Measurements from ENCODE around the gene F7. TPM values are rescaled to one million over a fixed set of nuclear protein-coding genes. Genes with fewer than 3 reads are reported as not detected.
"Not testable (repeated sequence)": the region's sequence is repeated elsewhere in the genome, so short reads cannot be mapped to it uniquely, and the experiment has no call there.

The F7 gene
- total and polyA plus RNA-seq, 5 experiments from 2014 or later: 0.14 to 0.36 (median 0.16) TPM; not detected in 2

DNA sequence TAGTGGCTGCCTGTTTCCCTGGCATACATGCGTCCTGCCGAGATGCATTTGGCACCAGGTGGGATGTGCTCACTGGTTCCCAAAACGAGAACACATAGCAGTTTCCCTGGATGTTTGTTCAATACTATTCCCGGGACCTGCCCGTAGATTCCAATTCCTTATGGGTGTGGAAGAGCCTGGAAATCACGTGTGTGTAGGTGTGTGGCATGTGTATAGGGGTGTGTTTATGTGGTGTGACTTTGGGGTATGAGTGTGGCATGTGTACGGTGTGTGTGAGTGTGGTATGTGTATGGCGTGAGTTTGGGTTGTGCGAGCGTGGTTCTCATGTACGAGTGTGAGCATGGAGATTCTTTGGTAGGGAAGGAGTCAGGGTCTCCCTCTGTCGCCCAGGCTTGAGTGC lies 2.9 kb upstream of the F7 start:
- Mint-ChIP-seq H3K9me3 (no peaks in the 10 kb centered on the region), H3K4me3 (peak overlapping the region in 1 of 10 donors; percentile 8), H3K4me1 (peaks cover 0 to 3% (median 0%) of the 10 kb centered on the region in 4 donors), H3K36me3 (peaks cover 0 to 2% (median 0%) of the 10 kb centered on the region in 3 donors), H3K27ac (peak overlapping the region in 1 of 10 donors; percentile 50), H3K27me3 (peaks cover 0 to 2% (median 0%) of the 10 kb centered on the region in 5 donors)
- ATAC-seq (no peak), DNase-seq (no peak)
- POLR2A ChIA-PET: no interaction called here

- Mint-ChIP-seq H3K27ac (no peak overlapping the region), H3K36me3 (no peaks in the 10 kb centered on the region), H3K4me1 (peaks cover 0 to 3% (median 0%) of the 10 kb centered on the region in 4 donors), H3K27me3 (peaks cover 0 to 2% (median 0%) of the 10 kb centered on the region in 5 donors), H3K9me3 (no peaks in the 10 kb centered on the region), H3K4me3 (no peak overlapping the region)
- POLR2A ChIA-PET: no interaction called here
- DNase-seq: no peak
- no peak for ATAC-seq
Measured at GRCh38 chr13:113103646-113104045, 1.9 kb upstream of the F7 start.

- Mint-ChIP-seq H3K27ac (no peak overlapping the region), H3K27me3 (peaks cover 0 to 5% (median 0%) of the 10 kb centered on the region in 5 donors), H3K4me1 (peaks cover 0 to 3% (median 3%) of the 10 kb centered on the region in 4 donors), H3K4me3 (no peak overlapping the region), H3K36me3 (no peaks in the 10 kb centered on the region), H3K9me3 (no peaks in the 10 kb centered on the region)
- POLR2A ChIA-PET: no interaction called here
- DNase-seq (no peak), ATAC-seq (no peak)
Measured at GRCh38 chr13:113105921-113106452, 396 bp downstream of the F7 start.

DNA sequence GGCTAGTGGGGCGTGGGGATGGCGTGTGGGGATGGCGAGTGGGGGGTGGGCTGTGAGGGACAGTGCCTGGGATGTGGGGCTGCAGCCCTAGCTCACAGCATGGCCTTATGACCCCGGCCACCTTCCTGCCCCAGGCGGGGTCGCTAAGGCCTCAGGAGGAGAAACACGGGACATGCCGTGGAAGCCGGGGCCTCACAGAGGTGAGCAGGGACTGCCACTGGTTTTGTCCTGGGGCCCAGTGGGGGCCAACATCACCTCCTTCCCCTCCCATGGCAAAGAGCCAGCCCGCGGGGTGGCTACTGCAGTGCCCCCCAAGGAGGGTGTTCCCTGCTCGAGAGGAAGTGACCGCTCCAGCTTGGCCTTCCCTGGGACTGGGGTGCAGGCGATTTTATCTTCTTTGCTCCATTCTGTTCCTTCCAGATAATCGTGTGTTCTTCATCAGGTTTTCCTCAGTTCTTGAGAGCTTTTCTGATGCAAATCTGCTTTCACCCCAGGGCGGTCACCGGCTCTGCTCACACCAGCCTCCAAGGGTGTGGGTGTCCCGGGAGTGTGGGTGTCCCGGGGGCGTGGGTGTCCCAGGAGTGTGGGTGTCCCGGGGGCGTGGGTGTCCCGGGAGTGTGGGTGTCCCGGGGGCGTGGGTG lies 1.2 kb downstream of the F7 start:
- peaks cover 0 to 3% (median 3%) of the 10 kb centered on the region in 4 donors for H3K4me1 Mint-ChIP-seq
- peak overlapping the region in 2 of 10 donors; percentile 6 to 26 for H3K4me3 Mint-ChIP-seq
- no peak overlapping the region for H3K27ac Mint-ChIP-seq
- H3K27me3 Mint-ChIP-seq: peaks cover 0 to 5% (median 0%) of the 10 kb centered on the region in 5 donors
- H3K9me3 Mint-ChIP-seq: no peaks in the 10 kb centered on the region
- no peaks in the 10 kb centered on the region for H3K36me3 Mint-ChIP-seq
- POLR2A ChIA-PET: no interaction called here
- no peak for ATAC-seq
- no peak for DNase-seq

DNA sequence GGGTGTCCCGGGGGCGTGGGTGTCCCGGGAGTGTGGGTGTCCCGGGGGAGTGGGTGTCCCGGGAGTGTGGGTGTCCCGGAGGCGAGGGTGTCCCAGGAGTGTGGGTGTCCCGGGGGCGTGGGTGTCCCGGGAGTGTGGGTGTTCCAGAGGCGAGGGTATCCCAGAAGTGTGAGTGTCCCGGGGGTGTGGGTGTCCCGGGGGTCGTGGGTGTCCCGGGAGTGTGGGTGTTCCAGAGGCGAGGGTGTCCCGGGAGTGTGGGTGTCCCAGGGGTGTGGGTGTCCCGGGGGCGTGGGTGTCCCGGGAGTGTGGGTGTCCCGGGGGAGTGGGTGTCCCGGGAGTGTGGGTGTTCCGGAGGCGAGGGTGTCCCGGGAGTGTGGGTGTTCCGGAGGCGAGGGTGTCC lies 2.9 kb downstream of the F7 start:
- not testable (repeated sequence) for H3K9me3 Mint-ChIP-seq, H3K4me1 Mint-ChIP-seq, H3K27ac Mint-ChIP-seq

DNA sequence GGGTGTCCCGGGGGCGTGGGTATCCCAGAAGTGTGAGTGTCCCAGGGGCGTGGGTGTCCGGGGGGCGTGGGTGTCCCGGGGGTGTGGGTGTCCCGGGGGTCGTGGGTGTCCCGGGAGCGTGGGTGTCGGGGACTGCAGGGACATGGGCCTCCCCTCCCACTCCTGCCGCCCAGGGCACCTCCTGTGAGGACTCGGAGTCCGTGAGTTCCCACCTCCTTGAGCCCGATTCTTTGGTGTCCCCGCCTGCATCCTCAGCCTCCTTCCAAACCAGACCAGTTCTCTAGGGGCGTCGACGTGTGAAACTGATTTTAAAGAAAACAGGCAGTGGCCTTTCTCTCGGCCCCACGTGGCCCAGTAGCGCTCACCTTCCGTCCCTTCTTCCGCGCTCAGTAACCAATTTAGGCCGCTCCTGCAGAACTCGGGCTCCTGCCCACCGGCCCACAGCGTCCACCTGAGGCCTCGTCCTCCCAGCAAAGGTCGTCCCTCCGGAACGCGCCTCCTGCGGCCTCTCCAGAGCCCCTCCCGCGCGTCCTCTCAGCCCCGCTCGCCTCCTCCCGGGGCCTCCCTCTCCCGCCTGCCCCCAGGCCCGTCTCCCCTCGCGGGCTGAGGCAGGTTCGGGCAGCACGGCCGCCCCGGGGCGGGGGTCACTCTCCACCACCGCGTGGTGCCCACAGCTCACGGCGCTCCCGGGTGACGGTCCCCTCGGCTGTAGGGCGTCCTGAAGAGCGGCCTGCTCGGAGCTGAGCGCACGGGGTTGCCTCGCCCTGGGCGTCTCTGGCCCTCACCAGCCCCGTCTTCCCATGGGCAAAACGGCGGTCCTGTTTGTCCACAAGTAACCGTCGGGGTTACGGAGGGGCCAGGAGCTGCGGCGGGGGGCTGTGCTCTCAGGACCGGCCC lies 3.8 kb downstream of the F7 start:
- Mint-ChIP-seq H3K4me1 (peaks cover 0 to 3% (median 2%) of the 10 kb centered on the region in 4 donors), H3K9me3 (no peaks in the 10 kb centered on the region), H3K27ac (no peak overlapping the region), H3K4me3 (peak overlapping the region; percentile 32 to 80 (median 61)), H3K36me3 (no peaks in the 10 kb centered on the region), H3K27me3 (peaks cover 0 to 8% (median 0%) of the 10 kb centered on the region in 5 donors)
- POLR2A ChIA-PET: interaction anchor here (1.4 kb wide), 1 partner anchor 37 kb away, joined by 4 read pairs; no protein-coding TSS in a partner anchor
- DNase-seq: peak in 1 of 10 donors; percentile 58
- peak; percentile 13 to 17 for ATAC-seq

More for the DNA sequence above, 2.9 kb downstream of the F7 start:
- POLR2A ChIA-PET, H3K36me3 Mint-ChIP-seq, ATAC-seq, H3K27me3 Mint-ChIP-seq: not testable (repeated sequence)
- DNase-seq: peak in 1 of 10 donors; percentile 22
- peak overlapping the region in 1 of 10 donors; percentile 6 for H3K4me3 Mint-ChIP-seq

DNA sequence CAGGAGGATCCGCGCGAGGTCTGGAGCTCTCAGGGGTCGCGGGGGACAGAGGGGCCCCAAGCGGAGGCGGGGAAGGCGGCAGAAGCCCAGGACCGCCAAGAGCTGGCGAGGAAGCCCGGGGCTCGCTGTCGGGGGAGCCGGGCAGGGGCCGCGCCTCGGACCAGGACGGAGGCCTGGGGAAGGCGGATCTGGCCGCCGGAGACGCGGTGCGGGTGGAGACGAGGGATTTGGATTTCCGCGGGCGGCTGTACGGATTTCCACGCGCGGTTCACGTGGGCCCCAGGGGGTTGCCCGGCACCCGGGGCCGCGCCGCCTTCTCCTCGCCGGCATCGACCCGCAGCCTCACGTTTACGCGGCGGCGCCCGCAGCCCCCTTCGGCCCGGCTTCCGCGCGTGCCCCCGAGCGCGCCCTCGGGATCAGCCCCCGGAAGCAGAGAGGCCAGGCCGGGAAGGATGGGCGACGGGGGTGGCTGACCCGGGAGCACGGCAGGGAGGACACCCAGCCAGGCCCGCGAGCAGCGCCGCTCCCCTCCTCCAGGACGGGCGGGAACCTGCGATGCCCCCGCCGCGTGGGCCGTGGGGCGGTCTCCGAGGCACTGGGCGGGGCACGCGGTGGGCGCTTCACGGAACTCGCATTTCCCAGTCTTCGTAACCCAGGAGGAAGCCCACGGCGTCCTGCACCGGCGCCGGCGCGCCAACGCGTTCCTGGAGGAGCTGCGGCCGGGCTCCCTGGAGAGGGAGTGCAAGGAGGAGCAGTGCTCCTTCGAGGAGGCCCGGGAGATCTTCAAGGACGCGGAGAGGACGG lies 4.7 kb downstream of the F7 start:
- H3K4me3 Mint-ChIP-seq: peak overlapping the region; percentile 20 to 79 (median 56)
- POLR2A ChIA-PET: interaction anchor here (1.4 kb wide), 1 partner anchor 36 kb away, joined by 4 read pairs; no protein-coding TSS in a partner anchor

DNA sequence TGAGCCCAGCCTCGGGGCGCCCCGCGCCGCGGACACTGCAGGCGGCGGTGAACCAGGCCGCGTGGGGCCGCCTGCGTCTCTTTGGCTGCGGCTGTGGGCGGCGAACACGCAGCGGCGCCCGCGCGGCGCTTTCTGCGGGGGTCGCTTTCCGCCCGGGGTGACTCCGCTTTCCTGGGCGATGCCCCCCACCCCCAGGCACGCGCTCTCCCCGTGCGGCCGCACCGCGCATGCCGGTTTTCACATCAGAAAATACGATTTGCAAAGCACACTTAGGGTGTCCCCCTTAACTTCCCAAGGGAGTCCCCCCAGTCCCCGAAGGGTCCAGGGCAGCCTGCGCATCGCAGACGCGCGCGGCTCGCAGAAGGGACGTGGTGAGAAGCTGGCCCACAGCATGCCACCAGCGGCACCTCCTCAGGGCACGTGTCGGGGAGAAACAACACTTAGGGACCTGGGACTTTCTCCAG lies 5.3 kb downstream of the F7 start:
- Mint-ChIP-seq H3K4me3 (peak overlapping the region in 9 of 10 donors; percentile 39 to 77 (median 64)), H3K9me3 (no peaks in the 10 kb centered on the region), H3K4me1 (peaks cover 0 to 3% (median 2%) of the 10 kb centered on the region in 4 donors), H3K36me3 (no peaks in the 10 kb centered on the region), H3K27me3 (peaks cover 0 to 6% (median 0%) of the 10 kb centered on the region in 5 donors), H3K27ac (no peak overlapping the region)
- ATAC-seq (peak; percentile 38 to 61), DNase-seq (peak in 1 of 10 donors; percentile 47)
- POLR2A ChIA-PET: no interaction called here

More for the DNA sequence above, 4.7 kb downstream of the F7 start:
- no peak overlapping the region for H3K27ac Mint-ChIP-seq
- peak in 6 of 10 donors; percentile 13 to 63 (median 34) for DNase-seq
- no peaks in the 10 kb centered on the region for H3K9me3 Mint-ChIP-seq
- peaks cover 0 to 3% (median 2%) of the 10 kb centered on the region in 4 donors for H3K4me1 Mint-ChIP-seq
- ATAC-seq: peak; percentile 73 to 87
- peaks cover 0 to 6% (median 0%) of the 10 kb centered on the region in 5 donors for H3K27me3 Mint-ChIP-seq
- H3K36me3 Mint-ChIP-seq: no peaks in the 10 kb centered on the region

DNA sequence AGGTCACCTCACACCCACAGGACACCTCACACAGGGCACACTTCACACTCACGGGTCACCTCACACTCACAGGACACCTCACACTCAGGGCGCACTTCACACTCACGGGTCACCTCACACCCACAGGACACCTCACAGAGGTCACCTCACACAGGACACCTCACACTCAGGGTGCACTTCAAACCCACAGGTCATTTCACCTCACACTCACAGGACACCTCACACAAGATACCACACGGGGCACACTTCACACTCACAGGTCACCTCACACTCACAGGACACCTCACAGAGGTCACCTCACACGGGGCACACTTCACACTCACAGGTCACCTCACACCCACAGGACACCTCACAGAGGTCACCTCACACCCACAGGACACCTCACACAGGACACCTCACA lies 6.2 kb downstream of the F7 start:
- DNase-seq, H3K9me3 Mint-ChIP-seq, H3K36me3 Mint-ChIP-seq, H3K4me1 Mint-ChIP-seq, H3K27ac Mint-ChIP-seq, H3K4me3 Mint-ChIP-seq, ATAC-seq, POLR2A ChIA-PET: not testable (repeated sequence)
- H3K27me3 Mint-ChIP-seq: peaks cover 0 to 14% (median 0%) of the 10 kb centered on the region in 5 donors

DNA sequence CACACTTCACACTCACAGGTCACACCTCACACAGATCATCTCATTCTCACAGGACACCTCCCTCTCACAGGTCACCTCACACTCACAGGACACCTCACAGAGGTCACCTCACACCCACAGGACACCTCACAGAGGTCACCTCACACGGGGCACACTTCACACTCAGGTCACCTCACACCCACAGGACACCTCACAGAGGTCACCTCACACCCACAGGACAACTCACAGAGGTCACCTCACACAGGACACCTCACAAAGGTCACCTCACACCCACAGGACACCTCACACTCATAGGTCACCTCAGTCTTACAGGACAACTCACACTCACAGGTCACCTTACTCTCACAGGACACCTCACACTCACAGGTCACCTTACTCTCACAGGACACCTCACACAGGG lies 6.9 kb downstream of the F7 start:
- H3K9me3 Mint-ChIP-seq, H3K4me3 Mint-ChIP-seq, POLR2A ChIA-PET, H3K27ac Mint-ChIP-seq, H3K4me1 Mint-ChIP-seq, H3K36me3 Mint-ChIP-seq, ATAC-seq: not testable (repeated sequence)
- H3K27me3 Mint-ChIP-seq: peaks cover 0 to 17% (median 0%) of the 10 kb centered on the region in 5 donors
- peak in 1 of 10 donors; percentile 11 for DNase-seq

DNA sequence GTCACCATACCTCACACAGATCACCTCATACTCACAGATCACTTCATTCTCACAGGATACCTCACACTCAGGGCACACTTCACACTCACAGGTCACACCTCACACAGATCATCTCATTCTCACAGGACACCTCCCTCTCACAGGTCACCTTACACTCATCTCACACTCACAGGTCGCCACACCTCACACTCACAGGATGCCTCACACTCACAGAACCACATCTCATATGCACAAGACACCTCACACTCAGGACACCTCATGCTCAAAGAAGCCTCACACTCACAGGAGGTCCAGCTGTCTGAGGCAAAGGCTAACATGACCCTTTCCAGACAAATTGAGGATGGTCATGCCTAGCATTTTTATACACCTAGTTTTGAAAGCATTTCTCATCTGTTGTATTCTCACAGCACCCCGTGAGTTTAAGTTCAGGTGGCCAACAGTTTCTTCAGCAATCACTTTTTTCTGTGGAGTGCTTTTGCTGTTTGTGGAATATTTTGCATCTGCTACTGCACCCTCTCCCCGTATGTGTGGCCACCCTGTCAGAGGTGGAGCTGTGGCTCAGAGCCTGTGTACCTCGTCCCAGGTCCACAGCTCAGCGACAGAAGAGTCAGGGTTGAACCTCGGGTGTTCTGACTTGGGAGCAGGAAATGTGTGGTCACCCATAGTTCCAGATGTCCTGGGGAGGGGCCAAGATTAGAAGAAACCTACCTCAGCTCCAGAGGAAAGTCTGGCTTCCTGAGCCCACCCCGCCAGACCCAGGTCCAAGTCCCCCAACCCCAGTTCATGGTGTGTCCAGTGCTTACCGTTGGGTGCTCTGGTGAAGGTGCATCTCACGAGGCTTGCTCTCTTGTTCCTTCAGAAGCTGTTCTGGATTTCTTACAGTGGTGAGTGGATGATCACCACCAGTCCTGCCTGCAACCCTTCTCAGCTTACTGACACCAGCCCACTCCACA lies 7.6 kb downstream of the F7 start:
- Mint-ChIP-seq H3K27ac (no peak overlapping the region), H3K9me3 (no peaks in the 10 kb centered on the region), H3K27me3 (peaks cover 0 to 17% (median 0%) of the 10 kb centered on the region in 5 donors), H3K4me3 (peak overlapping the region in 2 of 10 donors; percentile 6 to 14), H3K36me3 (no peaks in the 10 kb centered on the region), H3K4me1 (peaks cover 0 to 3% (median 2%) of the 10 kb centered on the region in 4 donors)
- peak in 2 of 10 donors; percentile 14 to 55 for DNase-seq
- POLR2A ChIA-PET: no interaction called here
- ATAC-seq: no peak

Data from naive thymus-derived CD8-positive, alpha-beta T cell (primary cell).